Spleen (tissue), 11 donors: ENCODE data around the gene GATAD2A. TPM values are rescaled to one million over a fixed set of nuclear protein-coding genes. Genes with fewer than 3 reads are reported as not detected.
"Not testable (repeated sequence)": the region's sequence is repeated elsewhere in the genome, so short reads cannot be mapped to it uniquely, and the experiment has no call there.

Source experiments
- DNase-seq: peaks from one replicate; pipeline ENCODE4 v3.0.0-alpha.2; 2020
- H3K27ac ChIP-seq, 8 donors: fragments of 200-600 bp; sonication (generic) in 7 of 8; 1 replicate in 4 of 8; 2 replicates in 4 of 8; pipeline versions ENCODE4 v1.5.0 to v1.8.0; 2016 to 2021; ENCODE audit warnings: inconsistent platforms in 4 of 8, mild to moderate bottlenecking in 4 of 8, moderate library complexity in 1 of 8
- H3K27me3 ChIP-seq, 7 donors: fragments of 200-600 bp; sonication (generic) in 6 of 7; replicated peaks in 1 of 7; 1 replicate in 4 of 7; 2 replicates in 3 of 7; pipeline versions ENCODE4 v1.5.0 to v1.8.0; 2016 to 2021; ENCODE audit warnings: inconsistent platforms in 3 of 7, mild to moderate bottlenecking in 1 of 7
- H3K36me3 ChIP-seq, 6 donors: fragments of 200-600 bp; sonication (generic) in 5 of 6; 1 replicate in 4 of 6; 2 replicates in 2 of 6; pipeline versions ENCODE4 v1.5.0 to v1.8.0; 2016 to 2021; ENCODE audit warnings: inconsistent platforms in 2 of 6
- H3K4me1 ChIP-seq, 6 donors: fragments of 200-600 bp; sonication (generic) in 5 of 6; 1 replicate in 3 of 6; 2 replicates in 3 of 6; pipeline versions ENCODE4 v1.5.0 to v1.8.0; 2016 to 2021; ENCODE audit warnings: inconsistent platforms in 3 of 6
- H3K4me3 ChIP-seq, 8 donors: fragments of 200-600 bp; sonication (generic) in 7 of 8; 1 replicate in 4 of 8; 2 replicates in 4 of 8; pipeline versions ENCODE4 v1.5.0 to v1.8.0; 2016 to 2021; ENCODE audit warnings: inconsistent platforms in 4 of 8, mild to moderate bottlenecking in 4 of 8, moderate library complexity in 2 of 8
- H3K9me3 ChIP-seq, 8 donors: fragments of 200-600 bp; sonication (generic) in 7 of 8; 1 replicate in 4 of 8; 2 replicates in 4 of 8; pipeline versions ENCODE4 v1.5.0 to v1.8.0; 2016 to 2021; ENCODE audit warnings: inconsistent platforms in 4 of 8
- CTCF ChIP-seq, 11 experiments: fragments of 200-600 bp in 7 of 11; fragments of 450-650 bp in 4 of 11; sonication (generic) in 4 of 11; IDR thresholded peaks in 8 of 11; conservative IDR thresholded peaks in 3 of 11; 1 replicate in 7 of 11; 2 replicates in 4 of 11; pipeline versions ENCODE4 v1.4.0 to v1.8.0; 2016 to 2021; ENCODE audit warnings: antibody characterized with exemption in 11 of 11, inconsistent platforms in 4 of 11, mild to moderate bottlenecking in 1 of 11
- POLR2A ChIP-seq, 3 donors: fragments of 450-650 bp; IDR thresholded peaks; one replicate each; pipeline ENCODE4 v1.5.1; 2017; ENCODE audit warnings: antibody characterized with exemption in 3 of 3, mild to moderate bottlenecking in 1 of 3
- POLR2AphosphoS5 ChIP-seq, 3 donors: sonication (generic); formaldehyde crosslinking; IDR thresholded peaks; one replicate each; pipeline ENCODE4 v1.5.1; 2017; ENCODE audit warnings: antibody characterized with exemption in 3 of 3
- WGBS, 5 donors: extraction: QIAGEN DNeasy Blood & Tissue Kit in 3 of 5; methylation state at CpG; one replicate each; pipeline versions ENCODE4 v1.1.5 to v1.1.7; 2013 to 2018; 5-methylcytosine and 5-hydroxymethylcytosine counted together
- intact Hi-C: fragments of 100-400 bp; cut with DNase I; formaldehyde crosslinking; loops from one replicate; pipeline ENCODE4 v1.15.0; 2023; ENCODE audit warnings: low total_unique reads
- polyA plus RNA-seq, 3 donors: library from polyadenylated mRNA; stranded (reverse); fragments of 200-250 nt; gene quantifications; one replicate each; pipeline ENCODE4 v1.2.1, GENCODE V29; 2013
- total RNA-seq, 7 donors: library from RNA; depleted of rRNA in 3 of 7; stranded (reverse); fragments of >200 nt in 3 of 7; fragmentation: NEBNext Ultra II Directional in 4 of 7; extraction: Animal tissue kit (Norgen Biotek cat#: 25700) in 4 of 7; gene quantifications; one replicate each; pipeline versions ENCODE4 v1.1.0 to v1.2.1, GENCODE V29; 2016 to 2021
- donor health status: healthy with polysubstance abuse.
- donor health status: DM: no; HTN: no; CAD: no; lungs with moderate emphysema.
- donor health status: DM: no; HTN: no; CAD: no.
- donor health status: Bipolar disorder and iron deficiency.
- donor health status: healthy.
- donor health status: DM: no; HTN: no; CAD: no.
- donor health status: DM: yes; HTN: yes; CAD: no.

The GATAD2A gene
- total and polyA plus RNA-seq, 10 donors, result 11.6 to 122 (median 66.8) TPM

- TF ChIP-seq POLR2A (IDR thresholded peaks at IDR 0.05), result no peak
- no peak for TF ChIP-seq POLR2AphosphoS5 (IDR thresholded peaks at IDR 0.05)
- TF ChIP-seq CTCF (IDR thresholded peaks at IDR 0.05 in 8 of 11, conservative IDR thresholded peaks at IDR 0.05 in 3 of 11), result no peak
- intact Hi-C loops, result no loop called here
- no peak for DNase-seq
- H3K27ac ChIP-seq, result peak overlapping the region in 6 of 8 donors; percentile 9 to 93 (median 64)
- H3K27me3 ChIP-seq, result no peaks in the 10 kb centered on the region
- WGBS, 5 donors, result 70 to 93% (median 83%) methylated on average over 8 of the region's 8 CpGs
- H3K9me3 ChIP-seq, result no peaks in the 10 kb centered on the region
- no peaks in the 10 kb centered on the region for H3K36me3 ChIP-seq
- H3K4me3 ChIP-seq, result no peak overlapping the region
- peaks cover 19 to 72% (median 36%) of the 10 kb centered on the region in 6 donors for H3K4me1 ChIP-seq
Measured at GRCh38 chr19:19371059-19371458, 34.4 kb upstream of the GATAD2A start.

GRCh38 chr19:19372656-19373416 lies 32.6 kb upstream of the GATAD2A start:
- intact Hi-C loops, result no loop called here
- peak; percentile 90 for DNase-seq
- H3K4me3 ChIP-seq, result peak overlapping the region in 2 of 8 donors; percentile 7 to 52

GRCh38 chr19:19379527-19379926 lies 25.9 kb upstream of the GATAD2A start:
- Histone ChIP-seq H3K4me1 (peaks cover 11 to 77% (median 37%) of the 10 kb centered on the region in 6 donors), H3K4me3 (no peak overlapping the region), H3K36me3 (no peaks in the 10 kb centered on the region), H3K27ac (no peak overlapping the region), H3K9me3 (no peaks in the 10 kb centered on the region), H3K27me3 (no peaks in the 10 kb centered on the region)
- intact Hi-C loops, result no loop called here
- 87 to 97% (median 90%) methylated on average over 2 of the region's 2 CpGs for WGBS, 5 donors
- DNase-seq, result no peak
- TF ChIP-seq CTCF (IDR thresholded peaks at IDR 0.05 in 8 of 11, conservative IDR thresholded peaks at IDR 0.05 in 3 of 11), result no peak
- no peak for TF ChIP-seq POLR2AphosphoS5 (IDR thresholded peaks at IDR 0.05)
- TF ChIP-seq POLR2A (IDR thresholded peaks at IDR 0.05), result no peak

More at GRCh38 chr19:19372656-19373416, 32.6 kb upstream of the GATAD2A start:
- H3K9me3 ChIP-seq, result no peaks in the 10 kb centered on the region
- H3K4me1 ChIP-seq, result peaks cover 15 to 68% (median 31%) of the 10 kb centered on the region in 6 donors
- peak overlapping the region; percentile 82 to 93 (median 91) for H3K27ac ChIP-seq
- no peaks in the 10 kb centered on the region for H3K27me3 ChIP-seq
- TF ChIP-seq CTCF (IDR thresholded peaks at IDR 0.05 in 8 of 11, conservative IDR thresholded peaks at IDR 0.05 in 3 of 11) (no peak), POLR2AphosphoS5 (IDR thresholded peaks at IDR 0.05) (peak in 2 of 3 donors; percentile 77 to 82), POLR2A (IDR thresholded peaks at IDR 0.05) (peak in 1 of 3 donors; percentile 30)
- WGBS, 5 donors, result 25 to 32% (median 29%) methylated on average over 8 of the region's 8 CpGs
- H3K36me3 ChIP-seq, result no peaks in the 10 kb centered on the region

GRCh38 chr19:19380316-19380715 lies 25.2 kb upstream of the GATAD2A start:
- H3K36me3 ChIP-seq, H3K9me3 ChIP-seq, H3K4me3 ChIP-seq, intact Hi-C loops, H3K27me3 ChIP-seq, H3K27ac ChIP-seq: not testable (repeated sequence)
- DNase-seq, result peak; percentile 41
- WGBS, 5 donors, result 94 to 97% (median 96%) methylated on average over 12 of the region's 12 CpGs
- H3K4me1 ChIP-seq, result peaks cover 15 to 75% (median 40%) of the 10 kb centered on the region in 6 donors
